Stomach (tissue), 4 donors: ENCODE results near the gene NMUR2.

ENCODE experiments used
- EP300 ChIP-seq: sonication (generic); formaldehyde crosslinking; IDR thresholded peaks from one replicate; pipeline ENCODE4 v1.6.1; 2017; ENCODE audit warnings: antibody characterized with exemption
- POLR2A ChIP-seq, 4 donors: fragments of 450-650 bp; IDR thresholded peaks; one replicate each; pipeline ENCODE4 v1.6.1; 2016; ENCODE audit warnings: antibody characterized with exemption in 4 of 4, control low read depth in 2 of 4, mild to moderate bottlenecking in 1 of 4, moderate library complexity in 1 of 4
- POLR2AphosphoS5 ChIP-seq, 3 donors: sonication (generic); formaldehyde crosslinking; IDR thresholded peaks; one replicate each; pipeline ENCODE4 v1.6.1; 2016; ENCODE audit warnings: antibody characterized with exemption in 3 of 3
- TF ChIP-seq, protein P1 (sequence below), 7 experiments: fragments of 450-650 bp in 4 of 7; fragments of 200-600 bp in 3 of 7; sonication (generic) in 3 of 7; IDR thresholded peaks; one replicate each; pipeline ENCODE4 v1.5.1; 2016 to 2019; ENCODE audit warnings: antibody characterized with exemption in 7 of 7, control low read depth in 2 of 7, mild to moderate bottlenecking in 1 of 7

DNA sequence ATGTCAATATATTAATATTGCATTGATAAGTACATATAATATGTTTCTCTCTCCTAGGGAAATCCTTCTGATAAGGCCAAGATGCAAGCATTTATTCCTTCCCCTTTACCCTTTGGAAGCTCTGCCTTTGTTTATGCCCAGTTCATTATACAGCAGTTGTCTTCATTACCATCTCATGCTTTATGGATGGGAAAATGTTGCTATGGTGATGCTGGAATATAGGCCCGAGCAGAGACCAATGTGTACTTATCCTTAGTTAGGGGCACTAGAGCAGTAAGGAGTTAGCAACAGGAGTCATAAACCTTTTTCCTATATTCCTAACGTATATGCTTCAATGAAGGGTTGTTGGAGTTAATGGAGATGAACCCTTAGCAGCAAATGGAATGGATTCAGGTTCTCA lies 19.4 kb upstream of the NMUR2 start:
- TF ChIP-seq, protein P1, sequence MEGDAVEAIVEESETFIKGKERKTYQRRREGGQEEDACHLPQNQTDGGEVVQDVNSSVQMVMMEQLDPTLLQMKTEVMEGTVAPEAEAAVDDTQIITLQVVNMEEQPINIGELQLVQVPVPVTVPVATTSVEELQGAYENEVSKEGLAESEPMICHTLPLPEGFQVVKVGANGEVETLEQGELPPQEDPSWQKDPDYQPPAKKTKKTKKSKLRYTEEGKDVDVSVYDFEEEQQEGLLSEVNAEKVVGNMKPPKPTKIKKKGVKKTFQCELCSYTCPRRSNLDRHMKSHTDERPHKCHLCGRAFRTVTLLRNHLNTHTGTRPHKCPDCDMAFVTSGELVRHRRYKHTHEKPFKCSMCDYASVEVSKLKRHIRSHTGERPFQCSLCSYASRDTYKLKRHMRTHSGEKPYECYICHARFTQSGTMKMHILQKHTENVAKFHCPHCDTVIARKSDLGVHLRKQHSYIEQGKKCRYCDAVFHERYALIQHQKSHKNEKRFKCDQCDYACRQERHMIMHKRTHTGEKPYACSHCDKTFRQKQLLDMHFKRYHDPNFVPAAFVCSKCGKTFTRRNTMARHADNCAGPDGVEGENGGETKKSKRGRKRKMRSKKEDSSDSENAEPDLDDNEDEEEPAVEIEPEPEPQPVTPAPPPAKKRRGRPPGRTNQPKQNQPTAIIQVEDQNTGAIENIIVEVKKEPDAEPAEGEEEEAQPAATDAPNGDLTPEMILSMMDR (IDR thresholded peaks at IDR 0.05) = no peak
- TF ChIP-seq EP300 (no peak), POLR2AphosphoS5 (IDR thresholded peaks at IDR 0.05) (no peak), POLR2A (IDR thresholded peaks at IDR 0.05) (no peak)
